Measurements from ENCODE around the gene IRF9. TPM values are rescaled to one million over a fixed set of nuclear protein-coding genes. Genes with fewer than 3 reads are reported as not detected.

The IRF9 gene
- total and polyA plus RNA-seq, 2 of the 13 experiments (the other 11 are each of a cell fraction or from before 2014, with no cell fraction given): 14.9 to 49.7 TPM

DNA sequence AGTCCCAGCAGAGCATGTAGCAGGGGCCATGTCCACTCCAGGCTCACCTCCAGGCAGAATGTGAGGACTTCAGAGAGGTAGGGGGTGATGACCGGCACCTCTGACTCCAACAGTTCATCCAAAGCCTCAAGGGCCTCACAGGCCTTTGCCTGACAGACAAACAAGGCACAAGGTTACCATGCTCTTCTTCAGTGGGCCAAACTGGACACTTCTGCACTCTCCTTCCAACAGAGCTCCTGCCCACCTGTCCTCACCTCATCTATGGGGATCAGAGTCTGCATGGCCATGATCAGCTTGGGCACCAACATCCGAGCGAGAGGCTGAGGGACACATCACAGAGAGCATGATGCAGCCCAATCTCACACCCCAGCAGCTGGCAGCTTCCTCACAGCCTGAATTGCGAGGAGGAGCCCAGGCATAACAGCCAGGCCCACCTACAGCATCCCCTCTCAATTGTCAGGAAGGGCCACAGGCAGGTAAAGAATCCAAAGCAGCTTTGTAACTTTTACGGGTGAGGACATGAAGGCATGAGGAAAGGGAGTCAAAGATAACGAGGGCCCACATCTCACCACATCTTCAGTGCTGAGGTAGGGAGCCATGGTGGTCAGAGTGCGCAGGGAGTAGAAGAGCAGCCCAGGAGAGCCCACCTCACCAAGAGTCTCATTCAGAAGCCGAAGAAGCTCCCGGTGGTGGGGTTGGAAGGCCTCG is 25.9 kb downstream of the IRF9 start (continued):
- no peak for TF ChIP-seq HNF1A (IDR thresholded peaks at IDR 0.05; ENCODE audit: low read depth)
- TF ChIP-seq HNF1A (CRISPR knock-in tag; IDR thresholded peaks at IDR 0.05; ENCODE audit: borderline replicate concordance): no peak
- TF ChIP-seq SOX5 (CRISPR knock-in tag; IDR thresholded peaks at IDR 0.05; ENCODE audit: borderline replicate concordance): no peak
- TF ChIP-seq PHF20 (CRISPR knock-in tag; IDR thresholded peaks at IDR 0.05): no peak
- TF ChIP-seq HOXA3 (CRISPR knock-in tag; IDR thresholded peaks at IDR 0.05): no peak
- TF ChIP-seq, protein P1, sequence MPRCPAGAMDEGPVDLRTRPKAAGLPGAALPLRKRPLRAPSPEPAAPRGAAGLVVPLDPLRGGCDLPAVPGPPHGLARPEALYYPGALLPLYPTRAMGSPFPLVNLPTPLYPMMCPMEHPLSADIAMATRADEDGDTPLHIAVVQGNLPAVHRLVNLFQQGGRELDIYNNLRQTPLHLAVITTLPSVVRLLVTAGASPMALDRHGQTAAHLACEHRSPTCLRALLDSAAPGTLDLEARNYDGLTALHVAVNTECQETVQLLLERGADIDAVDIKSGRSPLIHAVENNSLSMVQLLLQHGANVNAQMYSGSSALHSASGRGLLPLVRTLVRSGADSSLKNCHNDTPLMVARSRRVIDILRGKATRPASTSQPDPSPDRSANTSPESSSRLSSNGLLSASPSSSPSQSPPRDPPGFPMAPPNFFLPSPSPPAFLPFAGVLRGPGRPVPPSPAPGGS (CRISPR knock-in tag; IDR thresholded peaks at IDR 0.05): no peak
- no peak for TF ChIP-seq DMTF1 (CRISPR knock-in tag; IDR thresholded peaks at IDR 0.05)
- no peak for TF ChIP-seq BCL6 (CRISPR knock-in tag; IDR thresholded peaks at IDR 0.05)

Measured in HepG2 (cell line).